GM12878 (cell line): ENCODE results near the gene FRMD5. TPM values are rescaled to one million over a fixed set of nuclear protein-coding genes. Genes with fewer than 3 reads are reported as not detected.

Experiments
- ATAC-seq: fragments of 200-7000 bp; cut with Tn5 transposase; 3 replicates; pipeline ENCODE4 v1.9.1; 2020; ENCODE audit warnings: mild to moderate bottlenecking, moderate library complexity
- BruUV-seq: library from RNA; stranded (reverse); fragments of 400-500 nt; replicated peaks from 2 replicates; lab custom pipeline; 2021; lab: Mats Ljungman, UMichigan
- CTCF ChIA-PET: fragments of 300-600 bp; sonication (Branson Sonifier 250); formaldehyde crosslinking; extraction: SDS; loops from one replicate; lab custom pipeline; 2021; ENCODE audit warnings: inconsistent platforms; lab: Yijun Ruan, JAX
- POLR2A ChIA-PET: fragments of 350-600 bp; formaldehyde crosslinking; extraction: SDS; loops from one replicate; lab custom pipeline; 2021; ENCODE audit warnings: inconsistent platforms; lab: Charles Lee
- RAD21 ChIA-PET: fragments of 300-600 bp; sonication (Branson Sonifier 250); formaldehyde crosslinking; loops from one replicate; lab custom pipeline; 2023; ENCODE audit warnings: antibody characterized with exemption; ENCODE audit not compliant: unreplicated experiment; lab: Charles Lee
- SMC1A ChIA-PET: fragments of 300-600 bp; sonication (Branson Sonifier 250); formaldehyde crosslinking; loops from one replicate; lab custom pipeline; 2023; ENCODE audit not compliant: unreplicated experiment, uncharacterized antibody; lab: Charles Lee
- DNase-seq: peaks from one replicate; pipeline ENCODE4 v3.0.0-alpha.2; 2011; ENCODE audit warnings: low read depth, low spot score
- FAIRE-seq: peaks from 3 replicates; lab custom pipeline; 2011; peaks lifted over from hg19 to GRCh38; lab: Jason Lieb, UNC
- H2AFZ ChIP-seq: 2 replicates; pipeline ENCODE4 v1.6.0; 2011; ENCODE audit warnings: low read depth, low read length, control low read depth; ENCODE audit not compliant: control insufficient read depth
- H3K27ac ChIP-seq: 2 replicates; pipeline ENCODE4 v1.5.1; 2011; ENCODE audit warnings: control low read depth; ENCODE audit not compliant: control insufficient read depth, insufficient read depth
- H3K27me3 ChIP-seq, 2 experiments: replicated peaks in 1 of 2; 2 replicates each; pipeline versions ENCODE4 v1.6.0 to v1.6.1; 2011; ENCODE audit warnings: low read length in 1 of 2; ENCODE audit not compliant: control insufficient read depth in 2 of 2, insufficient read depth in 2 of 2
- H3K36me3 ChIP-seq, 2 experiments: 2 replicates each; pipeline ENCODE4 v1.5.1; 2011; ENCODE audit warnings: low read length in 1 of 2; ENCODE audit not compliant: control insufficient read depth in 2 of 2, insufficient read depth in 2 of 2
- H3K4me1 ChIP-seq: 2 replicates; pipeline ENCODE4 v1.6.1; 2011; ENCODE audit warnings: mild to moderate bottlenecking, low read length, moderate library complexity, mixed read lengths; ENCODE audit not compliant: control insufficient read depth, insufficient read depth
- H3K4me2 ChIP-seq: 2 replicates; pipeline ENCODE4 v1.6.0; 2011; ENCODE audit warnings: control low read depth; ENCODE audit not compliant: control insufficient read depth, insufficient read depth
- H3K4me3 ChIP-seq: fragments of 200-600 bp; sonication (generic); 2 replicates; pipeline ENCODE4 v1.5.1; 2016
- H3K79me2 ChIP-seq: 2 replicates; pipeline ENCODE4 v1.6.0; 2011; ENCODE audit warnings: low read length; ENCODE audit not compliant: control insufficient read depth, insufficient read depth
- H3K9ac ChIP-seq: 2 replicates; pipeline ENCODE4 v1.8.0; 2011; ENCODE audit warnings: low read length, control low read depth, mixed read lengths; ENCODE audit not compliant: control insufficient read depth, insufficient read depth
- H3K9me3 ChIP-seq: replicated peaks from 3 replicates; pipeline ENCODE4 v1.5.1; 2011; ENCODE audit warnings: mild to moderate bottlenecking, low read length; ENCODE audit not compliant: control insufficient read depth, insufficient read depth
- H4K20me1 ChIP-seq: 2 replicates; pipeline ENCODE4 v1.6.0; 2011; ENCODE audit not compliant: control insufficient read depth, insufficient read depth
- BCL3 ChIP-seq: IDR thresholded peaks from 2 replicates; pipeline ENCODE4 v1.6.1; 2011; ENCODE audit warnings: borderline replicate concordance, low read depth, mild to moderate bottlenecking, moderate library complexity, low read length; ENCODE audit not compliant: insufficient read depth, poor library complexity, severe bottlenecking
- CHD2 ChIP-seq: IDR thresholded peaks from 2 replicates; pipeline ENCODE4 v1.6.1; 2011; ENCODE audit warnings: low read depth, low read length, improper control_type of control experiment, borderline replicate concordance
- CHD4 ChIP-seq: fragments of 200-600 bp; sonication (generic); IDR thresholded peaks from 2 replicates; pipeline ENCODE4 v1.6.1; 2016; ENCODE audit warnings: mild to moderate bottlenecking
- FOXM1 ChIP-seq: IDR thresholded peaks from 2 replicates; pipeline ENCODE4 v1.6.1; 2012; ENCODE audit warnings: low read depth, mild to moderate bottlenecking, inconsistent platforms, low read length, moderate library complexity
- KLF5 ChIP-seq: fragments of 450-650 bp; IDR thresholded peaks from 2 replicates; pipeline ENCODE4 v1.6.1; 2014; ENCODE audit warnings: mild to moderate bottlenecking; ENCODE audit not compliant: partially characterized antibody
- NRF1 ChIP-seq: conservative IDR thresholded peaks from 2 replicates; pipeline ENCODE4 v1.6.1; 2011; ENCODE audit warnings: mild to moderate bottlenecking, low read depth, low read length, improper control_type of control experiment
- POLR2AphosphoS2 ChIP-seq: IDR thresholded peaks from 2 replicates; pipeline ENCODE4 v1.6.1; 2011; ENCODE audit warnings: low read depth, mild to moderate bottlenecking, low read length, improper control_type of control experiment, moderate library complexity
- SIN3A ChIP-seq: IDR thresholded peaks from 2 replicates; pipeline ENCODE4 v1.6.1; 2012; ENCODE audit warnings: low read depth, low read length, improper control_type of control experiment
- SIX5 ChIP-seq: IDR thresholded peaks from 2 replicates; pipeline ENCODE4 v1.6.1; 2011; ENCODE audit warnings: mild to moderate bottlenecking, low read depth, low read length, moderate library complexity; ENCODE audit not compliant: severe bottlenecking
- ZBTB11 ChIP-seq: fragments of 450-650 bp; formaldehyde crosslinking; IDR thresholded peaks from 2 replicates; pipeline ENCODE4 v1.5.0; 2022; ENCODE audit warnings: mild to moderate bottlenecking, missing genetic modification characterization
- in situ Hi-C: fragments of 300-500 bp; cut with MboI; formaldehyde crosslinking; loops from 9 replicates; pipeline ENCODE4 v1.14.3; 2018; ENCODE audit warnings: mixed read lengths
- intact Hi-C: fragments of 100-400 bp; cut with micrococcal nuclease; formaldehyde crosslinking; loops from one replicate; pipeline ENCODE4 v1.14.2; 2022; ENCODE audit not compliant: unreplicated experiment
- polyA plus RNA-seq, 11 experiments: library from polyadenylated mRNA; depleted of rRNA in 4 of 11; unstranded in 6 of 11; stranded (reverse) in 5 of 11; fragments of >200 nt; fragmentation: Nextera tagmentation in 4 of 11; fragmentation: Illumina TruSeq in 1 of 11; extraction: Ambion mirVana in 4 of 11; extraction: Trizol in 1 of 11; gene quantifications; 1 replicate in 1 of 11; 2 replicates in 10 of 11; pipeline versions ENCODE4 v1.2.1 to v1.2.3, GENCODE V29; 2011 to 2016; ENCODE audit warnings: inconsistent platforms in 2 of 11, missing spikeins in 2 of 11, low read depth in 1 of 11
- total RNA-seq, 4 experiments: library from RNA; depleted of rRNA in 3 of 4; stranded (reverse); fragments of >200 nt in 3 of 4; fragmentation: Illumina TruSeq in 1 of 4; extraction: Trizol in 1 of 4; gene quantifications; 2 replicates each; pipeline versions ENCODE4 v1.2.1 to v1.2.3, GENCODE V29; 2013 to 2021

FRMD5 gene
- total and polyA plus RNA-seq, 10 of the 15 experiments (the other 5 are each of a cell fraction or from before 2014, with no cell fraction given), result 0.26 to 6.4 (median 0.68) TPM; not detected in 1

- Histone ChIP-seq H3K36me3 (no peaks in the 10 kb centered on the region), H3K4me2 (no peak overlapping the region), H3K9ac (no peak overlapping the region), H3K4me1 (no peaks in the 10 kb centered on the region; the same call in 1 of the 2 replicates), H3K27me3 (no peaks in the 10 kb centered on the region), H2AFZ (no peak overlapping the region), H3K9me3 (no peaks in the 10 kb centered on the region), H3K4me3 (no peak overlapping the region), H3K27ac (no peak overlapping the region), H4K20me1 (no peaks in the 10 kb centered on the region), H3K79me2 (no peaks in the 10 kb centered on the region)
- no TSS peak for BruUV-seq
- no peak for DNase-seq
- intact Hi-C loops (no loop called here), in situ Hi-C loops (no loop called here)
- ChIA-PET RAD21 (no interaction called here), POLR2A (no interaction called here), CTCF (no interaction called here), SMC1A (no interaction called here)
- ATAC-seq, result no peak
- no peak for TF ChIP-seq NRF1
- no peak for TF ChIP-seq KLF5
- TF ChIP-seq BCL3, result no peak
- no peak for FAIRE-seq
These were observed 35.6 kb downstream of the FRMD5 start for GRCh38 chr15:44159492-44159891.

- Histone ChIP-seq H2AFZ (no peak overlapping the region), H4K20me1 (no peaks in the 10 kb centered on the region), H3K27ac (no peak overlapping the region), H3K79me2 (no peaks in the 10 kb centered on the region), H3K9me3 (no peaks in the 10 kb centered on the region), H3K9ac (no peak overlapping the region), H3K4me1 (no peaks in the 10 kb centered on the region; the same call in 1 of the 2 replicates), H3K27me3 (no peaks in the 10 kb centered on the region), H3K36me3 (no peaks in the 10 kb centered on the region), H3K4me3 (no peak overlapping the region), H3K4me2 (no peak overlapping the region)
- TF ChIP-seq ZBTB11, result no peak
- TF ChIP-seq POLR2AphosphoS2, result no peak
- no peak for TF ChIP-seq FOXM1
- TF ChIP-seq SIN3A, result no peak
- no peak for TF ChIP-seq CHD2
- TF ChIP-seq SIX5, result no peak
- TF ChIP-seq CHD4, result no peak
- POLR2A ChIA-PET, result no interaction called here
- FAIRE-seq (no peak), DNase-seq (no peak), ATAC-seq (no peak)
- CTCF ChIA-PET, result no interaction called here
- no TSS peak for BruUV-seq
- in situ Hi-C loops, result no loop called here
- SMC1A ChIA-PET, result no interaction called here
- intact Hi-C loops, result no loop called here
- RAD21 ChIA-PET, result no interaction called here
These were observed 37.0 kb downstream of the FRMD5 start for GRCh38 chr15:44158111-44158510.
